Measurements from ENCODE around the gene TDP1. TPM values are rescaled to one million over a fixed set of nuclear protein-coding genes. Genes with fewer than 3 reads are reported as not detected.
A peak's percentile ranks its signal among the peaks of the same experiment; 100 is the strongest.

Gene TDP1
- total and polyA plus RNA-seq, 2 of the 13 experiments (the other 11 are each of a cell fraction or from before 2014, with no cell fraction given): 16.4 to 31.2 TPM

GRCh38 chr14:89955745-89956660 lies at the start of gene TDP1 (continued):
- 0 out of 4 replicates have a peak, but pooled peaks of 1 of the 2 experiments have one; percentile 13 for TF ChIP-seq EP300 (IDR thresholded peaks at IDR 0.05; ENCODE audit: low read depth in 2 of 2, low read length in 2 of 2)
- no peak for TF ChIP-seq EP300 (CRISPR knock-in tag; IDR thresholded peaks at IDR 0.05; ENCODE audit: borderline replicate concordance)
- TF ChIP-seq ELF4 (CRISPR knock-in tag; IDR thresholded peaks at IDR 0.05; ENCODE audit: borderline replicate concordance): no peak
- no peak for TF ChIP-seq ZBTB1 (CRISPR knock-in tag; IDR thresholded peaks at IDR 0.05; ENCODE audit: borderline replicate concordance)
- no peak for TF ChIP-seq PREB (CRISPR knock-in tag; IDR thresholded peaks at IDR 0.05)
- TF ChIP-seq NR0B2 (CRISPR knock-in tag; IDR thresholded peaks at IDR 0.05): peak; percentile 25; the same call in 1 of the 2 replicates
- peak; percentile 33; the same call in 1 of the 2 replicates for TF ChIP-seq KDM2A (CRISPR knock-in tag; IDR thresholded peaks at IDR 0.05; ENCODE audit: borderline replicate concordance, low read depth)
- peak; percentile 92 for TF ChIP-seq ZNF687 (CRISPR knock-in tag; IDR thresholded peaks at IDR 0.05)
- peak; percentile 65; the same call in 1 of the 2 replicates for TF ChIP-seq DR1 (CRISPR knock-in tag; IDR thresholded peaks at IDR 0.05)
- TF ChIP-seq POLR2AphosphoS2 (IDR thresholded peaks at IDR 0.05; ENCODE audit: low read depth, low read length): no peak
- TF ChIP-seq ZNF547 (CRISPR knock-in tag; IDR thresholded peaks at IDR 0.05): no peak; the same call in 1 of the 2 replicates
- TF ChIP-seq ZNF556 (CRISPR knock-in tag; IDR thresholded peaks at IDR 0.05; ENCODE audit: borderline replicate concordance): peak; percentile 74
- peak; percentile 83 for TF ChIP-seq ZNF777 (CRISPR knock-in tag; IDR thresholded peaks at IDR 0.05)
- TF ChIP-seq HDAC2 (CRISPR knock-in tag; IDR thresholded peaks at IDR 0.05): peak; percentile 59; the same call in 1 of the 2 replicates
- TF ChIP-seq ZNF781 (CRISPR knock-in tag; IDR thresholded peaks at IDR 0.05; ENCODE audit: borderline replicate concordance, not compliant biosample characterization): peak; percentile 34
- TF ChIP-seq CHD2 (IDR thresholded peaks at IDR 0.05; ENCODE audit: low read depth, low read length): peak; percentile 78
- no peak for TF ChIP-seq HIVEP1 (CRISPR knock-in tag; IDR thresholded peaks at IDR 0.05)
- TF ChIP-seq ZNF710 (CRISPR knock-in tag; IDR thresholded peaks at IDR 0.05; ENCODE audit: borderline replicate concordance): peak; percentile 23; the same call in 1 of the 2 replicates
- no peak for TF ChIP-seq SP1 (IDR thresholded peaks at IDR 0.05)
- peak; percentile 51 for TF ChIP-seq SP1 (CRISPR knock-in tag; IDR thresholded peaks at IDR 0.05)
- TF ChIP-seq FOSL2 (CRISPR knock-in tag; IDR thresholded peaks at IDR 0.05): peak; percentile 85

Data from HepG2 (cell line).